GM21526 (cell line): Measurements from ENCODE around the gene SIK2.
"Not testable (repeated sequence)": the region's sequence is repeated elsewhere in the genome, so short reads cannot be mapped to it uniquely, and the experiment has no call there.

Source experiments
- ATAC-seq: cut with Tn5 transposase; IDR thresholded peaks from one replicate; pipeline ENCODE4 v1.9.1; 2021; ENCODE audit warnings: moderate library complexity; ENCODE audit not compliant: unreplicated experiment, low FRiP score

The SIK2 gene

GRCh38 chr11:111652184-111652583, 49.9 kb downstream of the SIK2 start:
- no peak for ATAC-seq

- ATAC-seq = no peak
Observed at GRCh38 chr11:111654601-111655000, 52.4 kb downstream of the SIK2 start.

GRCh38 chr11:111655924-111656323, 53.7 kb downstream of the SIK2 start:
- ATAC-seq = no peak

- not testable (repeated sequence) for ATAC-seq
Observed at GRCh38 chr11:111657905-111658304, 55.7 kb downstream of the SIK2 start.

- not testable (repeated sequence) for ATAC-seq
Observed at GRCh38 chr11:111658493-111658892, 56.2 kb downstream of the SIK2 start.

- no peak for ATAC-seq
Observed at GRCh38 chr11:111659201-111660115, 57.2 kb downstream of the SIK2 start.

- ATAC-seq = no peak
Observed at GRCh38 chr11:111660822-111661221, 58.6 kb downstream of the SIK2 start.

- no peak for ATAC-seq
Observed at GRCh38 chr11:111663820-111664219, 61.6 kb downstream of the SIK2 start.

- ATAC-seq = no peak
Observed at GRCh38 chr11:111665777-111666176, 63.5 kb downstream of the SIK2 start.

- ATAC-seq = no peak
Observed at GRCh38 chr11:111668980-111669379, 66.7 kb downstream of the SIK2 start.

- ATAC-seq = no peak
Observed at GRCh38 chr11:111671383-111671782, 69.1 kb downstream of the SIK2 start.

- no peak for ATAC-seq
Observed at GRCh38 chr11:111672949-111673348, 70.7 kb downstream of the SIK2 start.

GRCh38 chr11:111674941-111675340, 72.7 kb downstream of the SIK2 start:
- ATAC-seq = no peak

- ATAC-seq = no peak
Observed at GRCh38 chr11:111675891-111676290, 73.6 kb downstream of the SIK2 start.

- ATAC-seq = no peak
Observed at GRCh38 chr11:111676878-111677585, 74.8 kb downstream of the SIK2 start.

GRCh38 chr11:111680486-111681175, 78.4 kb downstream of the SIK2 start:
- no peak for ATAC-seq

- ATAC-seq = no peak
Observed at GRCh38 chr11:111683806-111684205, 81.6 kb downstream of the SIK2 start.

- ATAC-seq = no peak
Observed at GRCh38 chr11:111684251-111684650, 82.0 kb downstream of the SIK2 start.

GRCh38 chr11:111688013-111688412, 85.8 kb downstream of the SIK2 start:
- no peak for ATAC-seq

GRCh38 chr11:111691176-111691575, 88.9 kb downstream of the SIK2 start:
- ATAC-seq = no peak

- no peak for ATAC-seq
Observed at GRCh38 chr11:111691741-111692140, 89.5 kb downstream of the SIK2 start.
